Measurements from ENCODE around the gene ESM1.

DNA sequence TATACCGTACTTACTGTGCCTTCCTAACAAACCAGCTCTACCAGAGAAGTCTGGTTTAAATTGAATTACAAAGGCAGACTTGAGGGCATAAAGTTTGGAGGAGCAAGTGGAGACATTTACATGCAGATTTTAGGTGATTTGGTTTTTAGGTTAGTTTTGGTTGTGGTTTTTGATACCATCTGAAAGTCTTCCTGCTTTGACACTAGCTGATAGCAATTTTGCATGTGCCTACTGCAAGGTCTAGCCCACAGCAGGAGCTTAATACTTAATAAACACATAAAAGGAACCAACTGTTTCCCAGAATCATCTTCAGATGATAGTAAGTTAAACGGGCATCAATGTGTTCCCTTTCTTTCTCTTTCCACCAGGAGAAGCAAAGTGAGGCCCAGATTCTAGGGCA is 3.4 kb upstream of the ESM1 start:
- TF ChIP-seq POLR2A (IDR thresholded peaks at IDR 0.05) (no peak), POLR2AphosphoS5 (IDR thresholded peaks at IDR 0.05; ENCODE audit: insufficient read depth in 1 of 2, low read depth in 1 of 2) (no peak)
- TF ChIP-seq, protein P1, sequence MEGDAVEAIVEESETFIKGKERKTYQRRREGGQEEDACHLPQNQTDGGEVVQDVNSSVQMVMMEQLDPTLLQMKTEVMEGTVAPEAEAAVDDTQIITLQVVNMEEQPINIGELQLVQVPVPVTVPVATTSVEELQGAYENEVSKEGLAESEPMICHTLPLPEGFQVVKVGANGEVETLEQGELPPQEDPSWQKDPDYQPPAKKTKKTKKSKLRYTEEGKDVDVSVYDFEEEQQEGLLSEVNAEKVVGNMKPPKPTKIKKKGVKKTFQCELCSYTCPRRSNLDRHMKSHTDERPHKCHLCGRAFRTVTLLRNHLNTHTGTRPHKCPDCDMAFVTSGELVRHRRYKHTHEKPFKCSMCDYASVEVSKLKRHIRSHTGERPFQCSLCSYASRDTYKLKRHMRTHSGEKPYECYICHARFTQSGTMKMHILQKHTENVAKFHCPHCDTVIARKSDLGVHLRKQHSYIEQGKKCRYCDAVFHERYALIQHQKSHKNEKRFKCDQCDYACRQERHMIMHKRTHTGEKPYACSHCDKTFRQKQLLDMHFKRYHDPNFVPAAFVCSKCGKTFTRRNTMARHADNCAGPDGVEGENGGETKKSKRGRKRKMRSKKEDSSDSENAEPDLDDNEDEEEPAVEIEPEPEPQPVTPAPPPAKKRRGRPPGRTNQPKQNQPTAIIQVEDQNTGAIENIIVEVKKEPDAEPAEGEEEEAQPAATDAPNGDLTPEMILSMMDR (IDR thresholded peaks at IDR 0.05), result no peak
